MM.1S (cell line): ENCODE data around the gene PUS1.

Experiments used
- DNase-seq: peaks from one replicate; pipeline ENCODE4 v3.0.0-alpha.2; 2015
- H2AFZ ChIP-seq: fragments of 300-600 bp; sonication (generic); 2 replicates; pipeline ENCODE4 v1.6.0; 2016; ENCODE audit warnings: antibody characterized with exemption, low read length
- H3F3A ChIP-seq: fragments of 300-600 bp; sonication (generic); 2 replicates; pipeline ENCODE4 v1.6.1; 2016; ENCODE audit warnings: mild to moderate bottlenecking, antibody characterized with exemption, low read length, moderate library complexity, mixed read lengths; ENCODE audit not compliant: insufficient read depth
- H3K27ac ChIP-seq: fragments of 300-600 bp; sonication (generic); 2 replicates; pipeline ENCODE4 v1.5.1; 2016; ENCODE audit warnings: mild to moderate bottlenecking, low read length
- H3K27me3 ChIP-seq: fragments of 300-600 bp; sonication (generic); replicated peaks from 2 replicates; pipeline ENCODE4 v1.6.0; 2016; ENCODE audit warnings: low read length; ENCODE audit not compliant: insufficient read depth
- H3K36me3 ChIP-seq: fragments of 300-600 bp; sonication (generic); replicated peaks from 2 replicates; pipeline ENCODE4 v1.6.1; 2016; ENCODE audit warnings: mild to moderate bottlenecking, low read length, mixed read lengths; ENCODE audit not compliant: insufficient read depth
- H3K4me1 ChIP-seq: fragments of 300-600 bp; sonication (generic); 2 replicates; pipeline ENCODE4 v1.6.1; 2016; ENCODE audit warnings: low read length, mixed read lengths
- H3K4me2 ChIP-seq: fragments of 300-600 bp; sonication (generic); 2 replicates; pipeline ENCODE4 v1.6.0; 2016; ENCODE audit warnings: low read depth, low read length
- H3K4me3 ChIP-seq: fragments of 300-600 bp; sonication (generic); 2 replicates; pipeline ENCODE4 v1.5.1; 2016; ENCODE audit warnings: low read length, mixed read lengths
- H3K79me2 ChIP-seq: fragments of 300-600 bp; sonication (generic); 2 replicates; pipeline ENCODE4 v1.6.1; 2016; ENCODE audit warnings: mixed run types, low read length, mixed read lengths
- H3K9ac ChIP-seq: fragments of 300-600 bp; sonication (generic); 2 replicates; pipeline ENCODE4 v1.6.1; 2016; ENCODE audit warnings: low read length, mixed read lengths
- H3K9me2 ChIP-seq: fragments of 300-600 bp; sonication (generic); replicated peaks from 2 replicates; pipeline ENCODE4 v1.6.1; 2016; ENCODE audit warnings: mild to moderate bottlenecking, low read length, mixed read lengths; ENCODE audit not compliant: insufficient read depth
- H3K9me3 ChIP-seq: fragments of 300-600 bp; sonication (generic); replicated peaks from 2 replicates; pipeline ENCODE4 v1.6.1; 2016; ENCODE audit warnings: mild to moderate bottlenecking, low read length, mixed read lengths; ENCODE audit not compliant: insufficient read depth
- H4K20me1 ChIP-seq: fragments of 300-600 bp; sonication (generic); 2 replicates; pipeline ENCODE4 v1.6.1; 2016; ENCODE audit warnings: mild to moderate bottlenecking, low read length, moderate library complexity, mixed read lengths; ENCODE audit not compliant: insufficient read depth
- EZH2 ChIP-seq: fragments of 300-600 bp; sonication (generic); optimal IDR thresholded peaks from 2 replicates; pipeline ENCODE3; 2017; ENCODE audit warnings: low read depth, mild to moderate bottlenecking, antibody characterized with exemption, low read length, mixed read lengths
- EZH2phosphoT487 ChIP-seq: fragments of 300-600 bp; sonication (generic); IDR thresholded peaks from 2 replicates; pipeline ENCODE4 v1.6.1; 2018; ENCODE audit warnings: antibody characterized with exemption, low read length
- TF ChIP-seq, protein P1 (sequence below): fragments of 300-600 bp; sonication (generic); IDR thresholded peaks from 2 replicates; pipeline ENCODE4 v1.5.1; 2016; ENCODE audit warnings: antibody characterized with exemption, low read length, mixed read lengths

The PUS1 gene

DNA sequence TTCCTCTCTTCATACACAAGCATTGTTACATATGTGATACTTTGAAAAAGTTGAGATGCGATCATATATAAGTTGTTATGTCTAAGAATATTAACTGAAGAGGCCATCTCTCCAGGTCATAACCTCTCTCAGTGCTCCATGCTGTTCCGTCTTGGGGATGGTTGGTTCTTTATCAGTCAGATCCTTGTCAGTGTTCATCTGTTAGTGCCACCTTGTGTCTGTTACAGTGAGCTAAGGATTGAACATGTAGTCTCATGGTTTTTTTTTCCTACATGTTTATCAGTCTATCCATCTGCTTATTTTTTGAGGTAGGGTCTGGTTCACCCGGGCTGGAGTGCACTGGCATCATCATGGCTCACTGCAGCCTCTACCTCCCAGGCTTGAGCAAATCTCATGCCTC is 51.2 kb downstream of the PUS1 start:
- TF ChIP-seq EZH2phosphoT487, result no peak
- no peak for TF ChIP-seq EZH2
- TF ChIP-seq, protein P1, sequence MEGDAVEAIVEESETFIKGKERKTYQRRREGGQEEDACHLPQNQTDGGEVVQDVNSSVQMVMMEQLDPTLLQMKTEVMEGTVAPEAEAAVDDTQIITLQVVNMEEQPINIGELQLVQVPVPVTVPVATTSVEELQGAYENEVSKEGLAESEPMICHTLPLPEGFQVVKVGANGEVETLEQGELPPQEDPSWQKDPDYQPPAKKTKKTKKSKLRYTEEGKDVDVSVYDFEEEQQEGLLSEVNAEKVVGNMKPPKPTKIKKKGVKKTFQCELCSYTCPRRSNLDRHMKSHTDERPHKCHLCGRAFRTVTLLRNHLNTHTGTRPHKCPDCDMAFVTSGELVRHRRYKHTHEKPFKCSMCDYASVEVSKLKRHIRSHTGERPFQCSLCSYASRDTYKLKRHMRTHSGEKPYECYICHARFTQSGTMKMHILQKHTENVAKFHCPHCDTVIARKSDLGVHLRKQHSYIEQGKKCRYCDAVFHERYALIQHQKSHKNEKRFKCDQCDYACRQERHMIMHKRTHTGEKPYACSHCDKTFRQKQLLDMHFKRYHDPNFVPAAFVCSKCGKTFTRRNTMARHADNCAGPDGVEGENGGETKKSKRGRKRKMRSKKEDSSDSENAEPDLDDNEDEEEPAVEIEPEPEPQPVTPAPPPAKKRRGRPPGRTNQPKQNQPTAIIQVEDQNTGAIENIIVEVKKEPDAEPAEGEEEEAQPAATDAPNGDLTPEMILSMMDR, result no peak
- Histone ChIP-seq H3K27ac (no peak overlapping the region), H3K27me3 (no peaks in the 10 kb centered on the region), H4K20me1 (no peaks in the 10 kb centered on the region), H3K4me2 (no peak overlapping the region), H3K9me2 (no peaks in the 10 kb centered on the region), H3F3A (no peaks in the 10 kb centered on the region), H3K79me2 (peaks cover under 1% of the 10 kb centered on the region; the same call in 1 of the 2 replicates), H3K9me3 (no peaks in the 10 kb centered on the region), H3K9ac (no peak overlapping the region), H3K36me3 (no peaks in the 10 kb centered on the region), H2AFZ (no peak overlapping the region), H3K4me3 (no peak overlapping the region), H3K4me1 (no peaks in the 10 kb centered on the region)
- DNase-seq, result no peak

DNA sequence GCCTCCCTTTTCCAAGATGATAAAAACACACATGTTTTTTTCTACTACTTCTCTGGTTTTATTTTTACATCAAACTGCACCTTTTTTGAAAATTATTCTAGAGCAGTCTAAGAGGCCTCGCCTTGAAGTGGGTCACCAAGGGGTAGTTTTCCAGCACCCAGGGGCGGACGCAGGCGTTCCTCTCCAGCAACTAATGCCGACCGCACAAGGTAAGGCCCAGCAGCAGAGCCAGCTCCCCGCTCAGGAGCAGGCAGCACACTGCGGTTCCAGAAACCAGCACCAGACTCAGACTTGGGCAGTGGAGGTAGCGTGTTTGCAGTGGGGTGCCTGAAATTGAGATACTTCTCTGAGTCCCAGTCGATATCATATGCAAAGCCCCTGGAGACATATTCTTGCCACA is 52.3 kb downstream of the PUS1 start:
- TF ChIP-seq EZH2phosphoT487 (no peak), EZH2 (no peak)
- TF ChIP-seq, protein P1, result no peak
- Histone ChIP-seq H3K9ac (no peak overlapping the region), H3K27ac (no peak overlapping the region), H3K36me3 (no peaks in the 10 kb centered on the region), H3K79me2 (no peaks in the 10 kb centered on the region; the same call in 1 of the 2 replicates), H3K4me1 (no peaks in the 10 kb centered on the region), H2AFZ (no peak overlapping the region), H3K4me2 (no peak overlapping the region), H4K20me1 (no peaks in the 10 kb centered on the region), H3F3A (no peaks in the 10 kb centered on the region), H3K4me3 (no peak overlapping the region), H3K9me3 (no peaks in the 10 kb centered on the region), H3K9me2 (no peaks in the 10 kb centered on the region), H3K27me3 (no peaks in the 10 kb centered on the region)
- no peak for DNase-seq

DNA sequence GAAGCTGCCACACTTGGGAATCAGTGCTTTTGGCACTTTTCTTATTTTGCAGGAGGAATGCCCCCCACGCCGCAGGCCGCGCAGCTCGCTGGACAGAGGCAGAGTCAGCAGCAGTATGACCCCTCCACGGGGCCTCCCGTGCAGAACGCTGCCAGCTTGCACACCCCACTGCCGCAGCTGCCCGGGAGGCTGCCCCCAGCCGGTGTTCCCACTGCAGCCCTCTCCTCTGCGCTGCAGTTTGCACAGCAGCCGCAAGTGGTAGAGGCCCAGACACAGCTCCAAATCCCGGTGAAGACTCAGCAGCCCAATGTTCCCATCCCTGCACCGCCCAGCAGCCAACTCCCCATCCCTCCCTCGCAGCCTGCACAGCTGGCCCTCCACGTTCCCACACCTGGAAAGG is 53.0 kb downstream of the PUS1 start:
- Histone ChIP-seq H3K36me3 (no peaks in the 10 kb centered on the region), H4K20me1 (no peaks in the 10 kb centered on the region), H3K4me2 (no peak overlapping the region)

More for the DNA sequence above, 53.0 kb downstream of the PUS1 start:
- TF ChIP-seq, protein P1, result no peak
- TF ChIP-seq EZH2phosphoT487, result no peak
- TF ChIP-seq EZH2, result no peak
- Histone ChIP-seq H3K9me3 (no peaks in the 10 kb centered on the region), H3K4me1 (no peaks in the 10 kb centered on the region), H3K9me2 (no peaks in the 10 kb centered on the region), H3K9ac (no peak overlapping the region), H3K79me2 (no peaks in the 10 kb centered on the region; the same call in 1 of the 2 replicates), H2AFZ (no peak overlapping the region), H3K27me3 (no peaks in the 10 kb centered on the region), H3K4me3 (no peak overlapping the region), H3F3A (no peaks in the 10 kb centered on the region), H3K27ac (no peak overlapping the region)
- DNase-seq, result no peak
